ENCODE measurements around the gene SPNS3. TPM values are rescaled to one million over a fixed set of nuclear protein-coding genes. Genes with fewer than 3 reads are reported as not detected.

The SPNS3 gene
- total and polyA plus RNA-seq, 10 of the 15 experiments (the other 5 are each of a cell fraction or from before 2014, with no cell fraction given) = 0.16 to 2.6 (median 0.97) TPM

- no peak for TF ChIP-seq ATF2 (IDR thresholded peaks at IDR 0.05; ENCODE audit: low read length)
- TF ChIP-seq, protein P1, sequence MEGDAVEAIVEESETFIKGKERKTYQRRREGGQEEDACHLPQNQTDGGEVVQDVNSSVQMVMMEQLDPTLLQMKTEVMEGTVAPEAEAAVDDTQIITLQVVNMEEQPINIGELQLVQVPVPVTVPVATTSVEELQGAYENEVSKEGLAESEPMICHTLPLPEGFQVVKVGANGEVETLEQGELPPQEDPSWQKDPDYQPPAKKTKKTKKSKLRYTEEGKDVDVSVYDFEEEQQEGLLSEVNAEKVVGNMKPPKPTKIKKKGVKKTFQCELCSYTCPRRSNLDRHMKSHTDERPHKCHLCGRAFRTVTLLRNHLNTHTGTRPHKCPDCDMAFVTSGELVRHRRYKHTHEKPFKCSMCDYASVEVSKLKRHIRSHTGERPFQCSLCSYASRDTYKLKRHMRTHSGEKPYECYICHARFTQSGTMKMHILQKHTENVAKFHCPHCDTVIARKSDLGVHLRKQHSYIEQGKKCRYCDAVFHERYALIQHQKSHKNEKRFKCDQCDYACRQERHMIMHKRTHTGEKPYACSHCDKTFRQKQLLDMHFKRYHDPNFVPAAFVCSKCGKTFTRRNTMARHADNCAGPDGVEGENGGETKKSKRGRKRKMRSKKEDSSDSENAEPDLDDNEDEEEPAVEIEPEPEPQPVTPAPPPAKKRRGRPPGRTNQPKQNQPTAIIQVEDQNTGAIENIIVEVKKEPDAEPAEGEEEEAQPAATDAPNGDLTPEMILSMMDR (IDR thresholded peaks at IDR 0.05 in 2 of 3, conservative IDR thresholded peaks at IDR 0.05 in 1 of 3; ENCODE audit: control insufficient read depth in 2 of 3, extremely low read depth in 1 of 3, insufficient read depth in 1 of 3, low read depth in 3 of 3, low read length in 3 of 3) = no peak
- no peak for TF ChIP-seq ELK1 (IDR thresholded peaks at IDR 0.05; ENCODE audit: low read depth, low read length)
- no peak for TF ChIP-seq NR2C2 (IDR thresholded peaks at IDR 0.05; ENCODE audit: borderline replicate concordance, control insufficient read depth, insufficient read length, low read depth)
- H3K4me3 ChIP-seq = no peak overlapping the region
- ChIA-PET RAD21 (ENCODE audit: unreplicated experiment) (no interaction called here), POLR2A (no interaction called here), SMC1A (ENCODE audit: uncharacterized antibody, unreplicated experiment) (no interaction called here), CTCF (no interaction called here)
- no peaks in the 10 kb centered on the region for H3K36me3 ChIP-seq (ENCODE audit: control insufficient read depth in 2 of 2, insufficient read depth in 2 of 2, low read length in 1 of 2)
- BruUV-seq (replicated peaks) = no TSS peak
- H3K79me2 ChIP-seq (ENCODE audit: control insufficient read depth, insufficient read depth, low read length) = no peaks in the 10 kb centered on the region
- FAIRE-seq = no peak
- no peak for DNase-seq (ENCODE audit: low read depth, low spot score)
- H3K4me1 ChIP-seq (ENCODE audit: control insufficient read depth, insufficient read depth, low read length) = no peaks in the 10 kb centered on the region; the same call in 1 of the 2 replicates
- no peaks in the 10 kb centered on the region for H3K9me3 ChIP-seq (replicated peaks; ENCODE audit: control insufficient read depth, insufficient read depth, low read length)
- in situ Hi-C loops (cut with MboI) = no loop called here
- 57% methylated on average over 24 of the region's 24 CpGs for WGBS (ENCODE audit: insufficient coverage, insufficient replicate concordance, low lambda C conversion rate, missing lambda C conversion rate)
- H3K9ac ChIP-seq (ENCODE audit: control insufficient read depth, insufficient read depth, low read length) = no peak overlapping the region
- no peaks in the 10 kb centered on the region for H4K20me1 ChIP-seq (ENCODE audit: control insufficient read depth, insufficient read depth)
- H3K4me2 ChIP-seq (ENCODE audit: control insufficient read depth, insufficient read depth) = no peak overlapping the region
- no peak overlapping the region for H3K27ac ChIP-seq (ENCODE audit: control insufficient read depth, insufficient read depth)
- intact Hi-C loops (cut with micrococcal nuclease; ENCODE audit: unreplicated experiment) = no loop called here
- no peaks in the 10 kb centered on the region; a peak in 1 of 4 replicates for H3K27me3 ChIP-seq (replicated peaks in 1 of 2; ENCODE audit: control insufficient read depth in 2 of 2, insufficient read depth in 2 of 2, low read length in 1 of 2)
- ATAC-seq = no peak
- no peak overlapping the region for H2AFZ ChIP-seq (ENCODE audit: control insufficient read depth, low read depth, low read length)
Measured at GRCh38 chr17:4487820-4488716, 54.3 kb downstream of the SPNS3 start.
